ENCODE data around the gene ZNF217. TPM values are rescaled to one million over a fixed set of nuclear protein-coding genes. Genes with fewer than 3 reads are reported as not detected.
"Not testable (repeated sequence)": the region's sequence is repeated elsewhere in the genome, so short reads cannot be mapped to it uniquely, and the experiment has no call there.

The ZNF217 gene
- total RNA-seq, 1 donor from 2014 or later = 7.0 TPM

DNA sequence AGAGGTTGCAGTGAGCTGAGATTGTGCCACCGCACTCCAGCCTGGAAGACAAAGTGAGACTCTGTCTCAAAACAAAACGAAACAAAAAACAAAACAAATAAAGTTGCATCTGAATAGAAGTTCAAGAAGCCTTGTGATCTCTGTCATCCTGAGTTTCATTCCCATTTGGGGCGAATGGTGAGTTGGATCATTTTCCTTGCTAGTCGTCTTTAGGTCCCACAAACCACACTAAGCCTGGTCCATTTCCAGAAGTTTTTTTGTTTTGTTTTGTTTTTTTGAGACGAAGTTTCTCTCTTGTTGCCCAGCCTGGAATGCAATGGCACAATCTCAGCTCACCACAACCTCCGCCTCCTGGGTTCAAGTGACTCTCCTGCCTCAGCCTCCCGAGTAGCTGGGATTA, 33.8 kb downstream of the ZNF217 start:
- intact Hi-C loops (cut with DNase I) = no loop called here
- no peak for DNase-seq
- ATAC-seq (ENCODE audit: poor library complexity) = no peak

DNA sequence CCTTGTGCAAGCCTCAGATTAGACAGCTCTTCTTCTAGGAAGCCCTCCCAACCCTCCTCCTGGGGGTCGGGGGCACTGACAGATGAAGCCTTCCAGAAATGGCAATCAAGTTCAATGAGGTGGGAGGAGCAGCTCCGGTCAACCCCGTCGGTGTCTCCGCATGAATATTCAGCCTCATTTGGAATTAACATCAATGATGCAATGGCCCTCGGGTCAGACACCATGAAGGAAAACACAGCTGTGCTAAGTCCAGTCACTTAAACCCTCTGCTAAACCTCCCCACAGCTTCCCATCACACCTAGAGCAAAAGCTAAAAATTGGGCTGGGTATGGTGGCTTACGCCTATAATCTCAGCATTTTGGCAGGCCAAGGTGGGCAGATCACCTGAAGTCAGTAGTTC, 36.5 kb downstream of the ZNF217 start:
- ATAC-seq (ENCODE audit: poor library complexity) (no peak), DNase-seq (no peak)
- intact Hi-C loops (cut with DNase I) = no loop called here

DNA sequence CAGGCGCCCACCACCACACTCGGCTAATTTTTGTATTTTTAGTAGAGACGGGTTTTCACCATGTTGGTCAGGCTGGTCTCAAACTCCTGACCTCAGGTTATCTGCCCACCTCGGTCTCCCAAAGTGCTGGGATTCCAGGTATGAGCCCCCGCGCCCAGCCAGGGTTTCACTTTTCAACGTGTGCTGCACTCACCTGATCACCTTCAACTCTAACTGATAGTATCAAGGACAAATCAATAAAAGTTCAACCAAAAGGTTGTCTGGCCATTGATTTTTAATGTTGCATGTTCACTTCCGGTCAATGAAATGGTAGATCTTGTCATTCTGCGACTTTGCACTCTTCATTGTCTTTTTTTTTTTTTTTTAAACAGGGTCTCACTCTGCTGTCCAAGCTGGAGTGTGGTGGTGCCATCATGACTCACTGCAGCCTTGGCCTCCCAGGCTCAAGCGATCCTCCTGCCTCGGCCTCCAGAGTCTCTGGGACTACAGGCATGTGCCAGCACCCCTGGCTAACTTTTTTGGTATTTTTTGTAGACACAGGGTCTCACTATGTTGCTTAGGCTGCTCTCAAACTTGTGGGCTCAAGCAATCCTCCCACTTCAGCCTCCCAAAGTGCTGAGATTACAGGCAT, 37.3 kb downstream of the ZNF217 start:
- intact Hi-C loops (cut with DNase I) = no loop called here
- ATAC-seq (ENCODE audit: poor library complexity) (no peak), DNase-seq (no peak)

- ATAC-seq (ENCODE audit: poor library complexity) = no peak
- intact Hi-C loops (cut with DNase I) = no loop called here
- DNase-seq = no peak
These were observed 37.8 kb downstream of the ZNF217 start for GRCh38 chr20:53555816-53556215.

GRCh38 chr20:53555081-53555480, 38.6 kb downstream of the ZNF217 start:
- no peak for DNase-seq
- intact Hi-C loops (cut with DNase I) = no loop called here
- ATAC-seq (ENCODE audit: poor library complexity) = no peak

GRCh38 chr20:53552572-53552893, 41.1 kb downstream of the ZNF217 start:
- intact Hi-C loops (cut with DNase I); ATAC-seq (ENCODE audit: poor library complexity); DNase-seq: not testable (repeated sequence)

DNA sequence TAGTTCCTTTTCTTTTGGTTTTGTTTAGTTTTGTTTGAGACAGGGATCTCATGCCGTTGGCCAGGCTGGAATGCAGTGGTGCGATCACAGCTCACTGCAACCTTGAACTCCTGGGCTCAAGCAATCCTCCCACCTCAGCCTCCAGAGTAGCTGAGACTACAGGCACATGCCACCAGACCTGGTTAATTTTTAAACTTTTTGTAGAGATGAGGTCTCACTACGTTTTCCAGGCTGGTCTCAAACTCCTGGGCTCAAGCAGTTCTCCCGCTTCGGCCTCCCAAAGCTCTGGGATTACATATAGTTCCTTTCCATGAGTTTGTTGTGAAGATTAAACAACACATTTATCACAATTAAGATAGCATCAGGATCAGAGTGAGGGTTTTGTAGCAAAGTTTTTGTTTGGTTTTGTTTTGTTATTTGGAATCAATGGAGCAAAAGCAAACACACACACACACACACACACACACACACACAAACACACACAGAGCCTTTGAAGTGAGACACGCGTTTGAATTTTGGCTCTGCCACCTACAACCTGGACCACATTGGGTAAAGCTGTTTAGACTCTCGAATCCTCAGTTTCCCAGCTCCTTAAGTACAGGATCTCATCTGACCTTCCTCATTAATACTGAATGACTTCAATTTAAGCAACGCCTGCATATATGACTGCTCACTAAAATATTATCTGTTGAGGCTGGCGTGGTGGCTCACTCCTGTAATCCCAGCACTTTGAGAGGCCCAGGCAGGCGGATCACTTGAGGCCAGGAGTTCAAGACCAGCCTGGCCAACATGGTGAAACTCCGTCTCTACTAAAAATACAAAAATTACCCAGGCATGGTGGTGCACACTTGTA, 41.7 kb downstream of the ZNF217 start:
- intact Hi-C loops (cut with DNase I); ATAC-seq (ENCODE audit: poor library complexity); DNase-seq: not testable (repeated sequence)

GRCh38 chr20:53550280-53551187, 43.1 kb downstream of the ZNF217 start:
- ATAC-seq (ENCODE audit: poor library complexity) = no peak
- no peak for DNase-seq
- intact Hi-C loops (cut with DNase I) = no loop called here

GRCh38 chr20:53547664-53548239, 45.9 kb downstream of the ZNF217 start:
- ATAC-seq (ENCODE audit: poor library complexity) (peak; percentile 89), DNase-seq (no peak)
- intact Hi-C loops (cut with DNase I) = loop anchor here (10.0 kb wide), 2 partner anchors 1243 to 1303 kb away; no protein-coding TSS in a partner anchor

DNA sequence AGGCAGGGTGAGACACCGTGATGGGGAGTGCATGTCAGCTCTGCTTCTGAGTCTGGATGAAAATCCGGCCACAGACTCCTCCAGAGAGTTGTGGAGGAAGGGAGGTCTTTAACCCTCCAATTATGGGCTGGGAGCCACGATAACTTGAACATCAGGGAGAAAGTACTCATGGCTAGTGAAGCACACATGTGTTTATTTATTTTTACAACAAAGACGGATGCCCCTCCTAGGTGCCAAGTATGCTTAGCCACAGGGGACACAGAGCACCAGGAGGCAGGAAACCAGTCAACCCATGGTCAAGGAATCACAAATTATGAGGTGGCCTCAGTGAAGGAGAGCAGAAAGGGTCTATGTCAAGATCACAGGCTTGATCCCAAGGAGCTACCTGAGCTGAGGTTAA, 54.1 kb downstream of the ZNF217 start:
- DNase-seq (no peak), ATAC-seq (ENCODE audit: poor library complexity) (no peak)
- intact Hi-C loops (cut with DNase I) = no loop called here

DNA sequence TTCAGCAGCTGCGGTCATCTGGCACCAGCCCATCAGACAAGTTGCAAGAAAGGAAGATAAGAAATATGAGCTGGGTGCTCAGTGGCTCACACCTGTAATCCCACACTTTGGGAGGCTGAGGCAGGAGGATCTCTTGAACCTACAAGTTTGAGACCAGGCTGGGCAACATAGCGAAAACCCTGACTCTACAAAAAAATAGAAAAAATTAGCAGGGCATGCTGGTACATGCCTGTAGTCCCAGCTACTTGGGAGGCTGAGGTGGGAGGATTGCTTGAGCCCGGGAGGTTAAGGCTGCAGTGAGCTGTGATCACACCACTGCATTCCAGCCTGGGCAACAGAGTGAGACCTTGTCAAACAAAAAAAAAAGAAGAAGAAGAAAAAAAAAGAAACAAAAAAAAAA, 57.3 kb downstream of the ZNF217 start:
- intact Hi-C loops (cut with DNase I); ATAC-seq (ENCODE audit: poor library complexity): not testable (repeated sequence)

GRCh38 chr20:53535878-53536277, 57.8 kb downstream of the ZNF217 start:
- ATAC-seq (ENCODE audit: poor library complexity) = no peak
- DNase-seq = no peak
- intact Hi-C loops (cut with DNase I) = no loop called here

More for the DNA sequence above, 57.3 kb downstream of the ZNF217 start:
- DNase-seq = not testable (repeated sequence)

- DNase-seq (no peak), ATAC-seq (ENCODE audit: poor library complexity) (no peak)
- intact Hi-C loops (cut with DNase I) = no loop called here
These were observed 59.6 kb downstream of the ZNF217 start for GRCh38 chr20:53534037-53534436.

DNA sequence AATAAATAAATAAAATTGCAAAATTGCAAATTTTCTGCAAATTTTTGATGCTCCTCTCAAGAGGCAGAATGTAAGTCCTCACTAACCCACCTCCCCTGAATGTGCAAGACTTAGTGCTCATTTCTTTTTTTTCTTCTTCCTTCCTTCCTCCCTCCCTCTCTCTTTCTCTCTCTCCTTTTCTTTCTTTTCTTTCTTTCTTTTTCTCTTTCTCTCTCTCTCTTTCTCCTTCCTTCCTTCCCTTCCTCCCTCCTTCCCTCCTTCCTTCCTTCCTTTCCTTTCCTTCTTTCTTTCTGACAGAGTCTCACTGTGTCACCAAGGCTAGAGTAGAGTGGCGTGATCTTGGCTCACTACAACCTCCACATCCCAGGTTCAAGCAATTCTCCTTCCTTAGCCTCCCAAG, 60.1 kb downstream of the ZNF217 start:
- intact Hi-C loops (cut with DNase I) = no loop called here
- DNase-seq = no peak
- ATAC-seq (ENCODE audit: poor library complexity) = no peak

GRCh38 chr20:53532654-53533312, 60.9 kb downstream of the ZNF217 start:
- intact Hi-C loops (cut with DNase I); DNase-seq: not testable (repeated sequence)

GRCh38 chr20:53530440-53530839, 63.2 kb downstream of the ZNF217 start:
- DNase-seq (no peak), ATAC-seq (ENCODE audit: poor library complexity) (no peak)
- intact Hi-C loops (cut with DNase I) = no loop called here

More at GRCh38 chr20:53532654-53533312, 60.9 kb downstream of the ZNF217 start:
- ATAC-seq (ENCODE audit: poor library complexity) = not testable (repeated sequence)

GRCh38 chr20:53529658-53530057, 64.0 kb downstream of the ZNF217 start:
- intact Hi-C loops (cut with DNase I) = no loop called here
- no peak for ATAC-seq (ENCODE audit: poor library complexity)
- no peak for DNase-seq

- ATAC-seq (ENCODE audit: poor library complexity) (no peak), DNase-seq (no peak)
- intact Hi-C loops (cut with DNase I) = no loop called here
These were observed 66.4 kb downstream of the ZNF217 start for GRCh38 chr20:53527196-53527595.
